H1 (cell line): Measurements from ENCODE around the gene LAMA4. TPM values are rescaled to one million over a fixed set of nuclear protein-coding genes. Genes with fewer than 3 reads are reported as not detected.

ENCODE experiments used
- ASH2L ChIP-seq: fragments of 200-600, 300-600 bp; sonication (generic); IDR thresholded peaks from one replicate; pipeline ENCODE4 v1.7.1; 2017; ENCODE audit warnings: low read length
- CTCF ChIP-seq, 3 experiments: IDR thresholded peaks; 1 replicate in 2 of 3; 2 replicates in 1 of 3; pipeline versions ENCODE4 v1.5.1 to v1.6.1; 2011; ENCODE audit warnings: low read length in 3 of 3, mild to moderate bottlenecking in 3 of 3, inconsistent platforms in 2 of 3, low read depth in 1 of 3, moderate library complexity in 1 of 3; ENCODE audit not compliant: insufficient read depth in 1 of 3; ENCODE audit errors: control extremely low read depth in 1 of 3
- EGR1 ChIP-seq: IDR thresholded peaks from 2 replicates; pipeline ENCODE4 v1.6.1; 2011; ENCODE audit warnings: low read depth, low read length, borderline replicate concordance
- JUND ChIP-seq: IDR thresholded peaks from 2 replicates; pipeline ENCODE4 v1.6.1; 2011; ENCODE audit warnings: mild to moderate bottlenecking, improper control_type of control experiment, low read length
- POLR2AphosphoS5 ChIP-seq: IDR thresholded peaks from 2 replicates; pipeline ENCODE4 v1.6.1; 2011; ENCODE audit warnings: low read depth, low read length
- SP4 ChIP-seq: IDR thresholded peaks from 2 replicates; pipeline ENCODE4 v1.6.1; 2012; ENCODE audit warnings: low read length, inconsistent platforms
- SUZ12 ChIP-seq: fragments of 200-600 bp; sonication (generic); IDR thresholded peaks from 2 replicates; pipeline ENCODE4 v1.6.1; 2012; ENCODE audit warnings: mild to moderate bottlenecking, inconsistent platforms, low read length, moderate library complexity, mixed read lengths
- polyA plus RNA-seq, 7 experiments: library from polyadenylated mRNA; depleted of rRNA in 3 of 7; stranded (reverse) in 5 of 7; unstranded in 2 of 7; fragments of >200 nt in 5 of 7; fragments of 200-250 nt in 2 of 7; gene quantifications; 1 replicate in 5 of 7; 2 replicates in 1 of 7; 4 replicates in 1 of 7; pipeline versions ENCODE4 v1.2.1 to v1.2.3, GENCODE V29; 2011 to 2013; ENCODE audit warnings: missing spikeins in 2 of 7, mixed read lengths in 2 of 7
- total RNA-seq: library from RNA; stranded (reverse); fragmentation: NEBNext Ultra II Directional; extraction: Animal tissue kit (Norgen Biotek cat#: 25700); gene quantifications from 2 replicates; pipeline ENCODE4 v1.2.1, GENCODE V29; 2021
- TF ChIP-seq, protein P1 (sequence below): fragments of 300-600 bp; sonication (generic); IDR thresholded peaks from 2 replicates; pipeline ENCODE4 v1.7.1; 2012; ENCODE audit warnings: low read length, moderate library complexity, mild to moderate bottlenecking, inconsistent platforms; ENCODE audit not compliant: insufficient replicate concordance
- TF ChIP-seq, protein P2 (sequence below): IDR thresholded peaks from 2 replicates; pipeline ENCODE4 v1.6.1; 2011; ENCODE audit warnings: low read length, improper control_type of control experiment

The LAMA4 gene
- total and polyA plus RNA-seq, 2 of the 8 experiments (the other 6 are each of a cell fraction or from before 2014, with no cell fraction given): 0.95 to 1.5 TPM

GRCh38 chr6:112268654-112269053, 14.3 kb upstream of the LAMA4 start (continued):
- TF ChIP-seq, protein P1, sequence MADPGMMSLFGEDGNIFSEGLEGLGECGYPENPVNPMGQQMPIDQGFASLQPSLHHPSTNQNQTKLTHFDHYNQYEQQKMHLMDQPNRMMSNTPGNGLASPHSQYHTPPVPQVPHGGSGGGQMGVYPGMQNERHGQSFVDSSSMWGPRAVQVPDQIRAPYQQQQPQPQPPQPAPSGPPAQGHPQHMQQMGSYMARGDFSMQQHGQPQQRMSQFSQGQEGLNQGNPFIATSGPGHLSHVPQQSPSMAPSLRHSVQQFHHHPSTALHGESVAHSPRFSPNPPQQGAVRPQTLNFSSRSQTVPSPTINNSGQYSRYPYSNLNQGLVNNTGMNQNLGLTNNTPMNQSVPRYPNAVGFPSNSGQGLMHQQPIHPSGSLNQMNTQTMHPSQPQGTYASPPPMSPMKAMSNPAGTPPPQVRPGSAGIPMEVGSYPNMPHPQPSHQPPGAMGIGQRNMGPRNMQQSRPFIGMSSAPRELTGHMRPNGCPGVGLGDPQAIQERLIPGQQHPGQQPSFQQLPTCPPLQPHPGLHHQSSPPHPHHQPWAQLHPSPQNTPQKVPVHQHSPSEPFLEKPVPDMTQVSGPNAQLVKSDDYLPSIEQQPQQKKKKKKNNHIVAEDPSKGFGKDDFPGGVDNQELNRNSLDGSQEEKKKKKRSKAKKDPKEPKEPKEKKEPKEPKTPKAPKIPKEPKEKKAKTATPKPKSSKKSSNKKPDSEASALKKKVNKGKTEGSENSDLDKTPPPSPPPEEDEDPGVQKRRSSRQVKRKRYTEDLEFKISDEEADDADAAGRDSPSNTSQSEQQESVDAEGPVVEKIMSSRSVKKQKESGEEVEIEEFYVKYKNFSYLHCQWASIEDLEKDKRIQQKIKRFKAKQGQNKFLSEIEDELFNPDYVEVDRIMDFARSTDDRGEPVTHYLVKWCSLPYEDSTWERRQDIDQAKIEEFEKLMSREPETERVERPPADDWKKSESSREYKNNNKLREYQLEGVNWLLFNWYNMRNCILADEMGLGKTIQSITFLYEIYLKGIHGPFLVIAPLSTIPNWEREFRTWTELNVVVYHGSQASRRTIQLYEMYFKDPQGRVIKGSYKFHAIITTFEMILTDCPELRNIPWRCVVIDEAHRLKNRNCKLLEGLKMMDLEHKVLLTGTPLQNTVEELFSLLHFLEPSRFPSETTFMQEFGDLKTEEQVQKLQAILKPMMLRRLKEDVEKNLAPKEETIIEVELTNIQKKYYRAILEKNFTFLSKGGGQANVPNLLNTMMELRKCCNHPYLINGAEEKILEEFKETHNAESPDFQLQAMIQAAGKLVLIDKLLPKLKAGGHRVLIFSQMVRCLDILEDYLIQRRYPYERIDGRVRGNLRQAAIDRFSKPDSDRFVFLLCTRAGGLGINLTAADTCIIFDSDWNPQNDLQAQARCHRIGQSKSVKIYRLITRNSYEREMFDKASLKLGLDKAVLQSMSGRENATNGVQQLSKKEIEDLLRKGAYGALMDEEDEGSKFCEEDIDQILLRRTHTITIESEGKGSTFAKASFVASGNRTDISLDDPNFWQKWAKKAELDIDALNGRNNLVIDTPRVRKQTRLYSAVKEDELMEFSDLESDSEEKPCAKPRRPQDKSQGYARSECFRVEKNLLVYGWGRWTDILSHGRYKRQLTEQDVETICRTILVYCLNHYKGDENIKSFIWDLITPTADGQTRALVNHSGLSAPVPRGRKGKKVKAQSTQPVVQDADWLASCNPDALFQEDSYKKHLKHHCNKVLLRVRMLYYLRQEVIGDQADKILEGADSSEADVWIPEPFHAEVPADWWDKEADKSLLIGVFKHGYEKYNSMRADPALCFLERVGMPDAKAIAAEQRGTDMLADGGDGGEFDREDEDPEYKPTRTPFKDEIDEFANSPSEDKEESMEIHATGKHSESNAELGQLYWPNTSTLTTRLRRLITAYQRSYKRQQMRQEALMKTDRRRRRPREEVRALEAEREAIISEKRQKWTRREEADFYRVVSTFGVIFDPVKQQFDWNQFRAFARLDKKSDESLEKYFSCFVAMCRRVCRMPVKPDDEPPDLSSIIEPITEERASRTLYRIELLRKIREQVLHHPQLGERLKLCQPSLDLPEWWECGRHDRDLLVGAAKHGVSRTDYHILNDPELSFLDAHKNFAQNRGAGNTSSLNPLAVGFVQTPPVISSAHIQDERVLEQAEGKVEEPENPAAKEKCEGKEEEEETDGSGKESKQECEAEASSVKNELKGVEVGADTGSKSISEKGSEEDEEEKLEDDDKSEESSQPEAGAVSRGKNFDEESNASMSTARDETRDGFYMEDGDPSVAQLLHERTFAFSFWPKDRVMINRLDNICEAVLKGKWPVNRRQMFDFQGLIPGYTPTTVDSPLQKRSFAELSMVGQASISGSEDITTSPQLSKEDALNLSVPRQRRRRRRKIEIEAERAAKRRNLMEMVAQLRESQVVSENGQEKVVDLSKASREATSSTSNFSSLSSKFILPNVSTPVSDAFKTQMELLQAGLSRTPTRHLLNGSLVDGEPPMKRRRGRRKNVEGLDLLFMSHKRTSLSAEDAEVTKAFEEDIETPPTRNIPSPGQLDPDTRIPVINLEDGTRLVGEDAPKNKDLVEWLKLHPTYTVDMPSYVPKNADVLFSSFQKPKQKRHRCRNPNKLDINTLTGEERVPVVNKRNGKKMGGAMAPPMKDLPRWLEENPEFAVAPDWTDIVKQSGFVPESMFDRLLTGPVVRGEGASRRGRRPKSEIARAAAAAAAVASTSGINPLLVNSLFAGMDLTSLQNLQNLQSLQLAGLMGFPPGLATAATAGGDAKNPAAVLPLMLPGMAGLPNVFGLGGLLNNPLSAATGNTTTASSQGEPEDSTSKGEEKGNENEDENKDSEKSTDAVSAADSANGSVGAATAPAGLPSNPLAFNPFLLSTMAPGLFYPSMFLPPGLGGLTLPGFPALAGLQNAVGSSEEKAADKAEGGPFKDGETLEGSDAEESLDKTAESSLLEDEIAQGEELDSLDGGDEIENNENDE: no peak
- TF ChIP-seq EGR1 (no peak), SP4 (no peak), SUZ12 (no peak), POLR2AphosphoS5 (no peak), JUND (no peak), CTCF (IDR thresholded peaks at IDR 0.05; ENCODE audit: control extremely low read depth in 1 of 3, insufficient read depth in 1 of 3, low read depth in 1 of 3, low read length in 3 of 3) (no peak), ASH2L (no peak)
- TF ChIP-seq, protein P2, sequence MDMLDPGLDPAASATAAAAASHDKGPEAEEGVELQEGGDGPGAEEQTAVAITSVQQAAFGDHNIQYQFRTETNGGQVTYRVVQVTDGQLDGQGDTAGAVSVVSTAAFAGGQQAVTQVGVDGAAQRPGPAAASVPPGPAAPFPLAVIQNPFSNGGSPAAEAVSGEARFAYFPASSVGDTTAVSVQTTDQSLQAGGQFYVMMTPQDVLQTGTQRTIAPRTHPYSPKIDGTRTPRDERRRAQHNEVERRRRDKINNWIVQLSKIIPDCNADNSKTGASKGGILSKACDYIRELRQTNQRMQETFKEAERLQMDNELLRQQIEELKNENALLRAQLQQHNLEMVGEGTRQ: no peak
